ENCODE measurements around the gene PAPPA.

- TF ChIP-seq CTCF (conservative IDR thresholded peaks at IDR 0.05; ENCODE audit: low read length) = no peak
- TF ChIP-seq EZH2phosphoT487 (IDR thresholded peaks at IDR 0.05; ENCODE audit: borderline replicate concordance, low read depth, low read length) = no peak
Measured at GRCh38 chr9:116271340-116271739, 117.7 kb downstream of the PAPPA start.
